ENCODE results near the gene RTL1. TPM values are rescaled to one million over a fixed set of nuclear protein-coding genes. Genes with fewer than 3 reads are reported as not detected.

RTL1 gene
- total RNA-seq, 1 donor from 2014 or later = not detected

- peak in 1 of 2 donors; percentile 53 for DNase-seq (ENCODE audit: low read depth in 2 of 2)
Observed at GRCh38 chr14:100898935-100899883, 4.3 kb downstream of the RTL1 start.

DNA sequence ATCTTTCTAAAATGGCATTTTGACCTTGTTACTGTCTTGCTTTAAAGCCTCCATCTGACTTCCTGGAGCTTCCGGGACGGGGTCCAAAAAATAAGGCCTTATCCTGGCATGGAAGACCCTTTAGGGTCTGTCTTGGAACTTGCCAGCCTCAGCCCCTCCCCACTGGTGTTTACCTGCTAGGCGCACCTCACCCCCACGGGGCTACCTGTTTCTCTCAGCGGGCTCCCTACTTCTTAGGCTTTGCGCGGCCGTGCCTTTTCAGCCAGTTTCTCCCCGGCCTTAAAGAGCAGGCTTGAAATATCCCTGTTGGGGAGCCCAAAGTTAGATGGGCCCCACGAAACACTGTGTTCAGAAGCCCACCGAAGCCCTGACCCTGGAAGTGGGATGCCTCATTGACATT is 5.1 kb downstream of the RTL1 start:
- DNase-seq (ENCODE audit: low read depth in 2 of 2) = no peak

DNA sequence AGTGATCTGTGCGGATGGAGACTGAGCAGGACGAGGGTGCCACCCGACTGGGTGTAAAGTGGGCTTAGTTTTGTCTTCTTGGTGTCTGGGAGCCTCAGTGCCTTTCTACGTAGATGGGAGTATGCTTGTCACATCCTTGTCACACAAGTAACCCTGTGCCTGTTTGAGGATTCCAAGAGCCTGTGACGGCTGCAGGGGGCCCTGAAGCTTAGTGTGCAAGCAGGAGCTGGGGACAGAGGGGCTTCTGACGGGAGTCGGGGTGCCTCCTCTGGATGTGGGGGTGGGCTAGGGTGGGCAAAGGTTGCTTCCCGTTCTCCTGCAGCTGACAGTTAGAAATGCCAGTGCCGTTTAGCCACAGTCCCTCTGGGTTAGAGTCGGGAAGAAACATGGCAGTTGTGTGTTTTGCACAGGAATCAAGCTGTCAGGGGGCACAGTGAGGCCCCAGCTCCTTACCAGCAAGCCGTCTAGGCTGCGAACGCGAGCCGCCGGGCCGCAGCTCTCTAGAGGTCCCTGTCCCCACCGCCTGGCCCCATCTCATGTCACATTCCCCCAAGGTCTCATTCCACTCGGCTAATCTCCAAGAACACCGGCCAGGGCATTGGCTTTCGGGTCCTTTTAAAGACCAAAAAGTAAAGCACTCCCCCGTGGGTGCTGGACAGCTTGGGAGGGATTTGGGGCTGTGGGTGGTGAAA is 7.0 kb downstream of the RTL1 start:
- DNase-seq (ENCODE audit: low read depth in 2 of 2) = no peak

- DNase-seq (ENCODE audit: low read depth in 2 of 2) = no peak
Observed at GRCh38 chr14:100895411-100895810, 8.1 kb downstream of the RTL1 start.

DNA sequence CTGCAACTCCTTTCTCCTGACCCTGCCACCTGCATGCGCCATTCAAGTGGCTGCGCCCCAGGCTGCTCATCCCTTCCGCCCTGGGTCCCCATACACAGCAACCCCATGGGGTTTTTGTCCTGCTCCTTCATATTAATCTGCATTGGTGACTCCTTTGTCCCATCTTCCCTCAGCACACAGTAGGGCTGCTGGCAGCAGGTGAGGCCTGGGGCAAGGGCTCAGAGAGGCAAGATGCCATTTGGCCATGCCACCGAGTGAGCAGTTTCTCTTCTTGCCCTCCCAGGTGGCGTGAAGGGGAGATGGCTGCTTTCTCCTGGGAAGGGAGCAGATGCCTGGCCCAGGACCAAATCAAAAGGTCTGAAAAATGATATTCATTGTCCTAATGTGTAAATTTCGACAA is 9.1 kb downstream of the RTL1 start:
- DNase-seq (ENCODE audit: low read depth in 2 of 2) = no peak

GRCh38 chr14:100893760-100894159 is 9.8 kb downstream of the RTL1 start:
- no peak for DNase-seq (ENCODE audit: low read depth in 2 of 2)

GRCh38 chr14:100893228-100893601 is 10.3 kb downstream of the RTL1 start:
- no peak for DNase-seq (ENCODE audit: low read depth in 2 of 2)

GRCh38 chr14:100892496-100893227 is 10.9 kb downstream of the RTL1 start:
- DNase-seq (ENCODE audit: low read depth in 2 of 2) = no peak

DNA sequence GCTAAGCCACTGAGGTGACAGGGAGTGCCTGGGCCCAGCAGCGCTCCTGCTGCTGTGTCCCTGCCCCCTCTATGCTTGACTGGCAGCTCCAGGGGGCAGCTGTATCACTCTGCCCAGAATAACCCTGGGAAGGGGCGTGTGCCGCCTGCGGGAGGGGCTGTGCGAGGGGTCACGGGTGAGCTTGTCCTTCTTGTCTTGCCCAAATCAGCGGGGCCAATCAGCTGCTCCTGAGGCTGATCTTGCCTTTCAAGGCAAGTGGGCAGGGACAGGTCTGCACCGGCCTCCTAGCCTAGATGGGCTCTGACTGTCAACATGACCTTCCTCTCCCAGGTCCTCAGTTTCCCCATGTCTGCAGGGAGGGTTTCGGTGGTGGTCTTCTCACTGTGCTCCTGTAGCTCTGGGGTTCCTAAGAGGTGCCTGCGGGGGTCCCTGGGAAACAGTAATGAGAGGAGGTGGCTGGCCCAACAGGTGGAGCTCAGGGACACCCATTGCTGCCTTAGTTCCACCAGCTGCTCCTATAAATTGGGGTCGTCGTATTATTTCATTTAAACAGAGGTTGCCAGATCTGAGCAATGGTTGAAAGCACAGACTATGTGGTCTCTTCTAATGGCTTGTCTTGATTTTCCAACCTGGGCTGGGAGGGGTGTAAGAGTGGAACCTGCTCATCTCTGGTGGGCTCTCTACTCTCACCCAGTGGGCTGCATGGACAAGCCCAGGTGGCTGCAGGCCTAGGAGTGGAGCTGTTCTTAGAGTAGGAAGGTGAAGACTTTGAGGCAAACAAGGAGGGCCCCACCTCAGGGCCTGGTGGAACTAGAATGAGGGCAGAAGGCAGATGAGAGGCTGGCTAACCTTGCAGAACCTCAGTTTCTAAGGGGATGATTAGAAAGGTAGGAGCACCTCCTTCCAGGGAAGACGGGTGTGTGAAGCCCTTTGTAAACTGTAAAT is 11.7 kb downstream of the RTL1 start:
- no peak for DNase-seq (ENCODE audit: low read depth in 2 of 2)

DNA sequence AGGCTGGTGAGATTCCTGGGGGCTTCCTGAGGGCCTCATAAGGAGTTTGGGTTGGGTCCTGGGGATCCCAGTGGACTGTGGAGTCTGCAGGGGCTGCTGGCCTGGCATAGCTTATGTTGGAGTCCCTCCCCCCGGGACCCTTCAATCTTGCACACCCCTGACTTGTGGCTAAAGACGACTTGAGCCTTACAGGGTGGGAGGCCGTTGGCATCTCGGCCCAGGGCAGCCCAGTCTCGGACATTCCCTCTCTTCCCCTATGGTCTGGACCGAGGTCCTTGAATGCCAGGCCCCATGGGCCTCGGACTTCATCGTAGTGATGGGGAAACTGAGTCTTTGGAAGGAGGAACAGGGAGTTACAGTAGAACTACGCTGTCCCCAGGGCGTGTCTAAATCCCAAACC is 12.5 kb downstream of the RTL1 start:
- DNase-seq (ENCODE audit: low read depth in 2 of 2) = no peak

DNA sequence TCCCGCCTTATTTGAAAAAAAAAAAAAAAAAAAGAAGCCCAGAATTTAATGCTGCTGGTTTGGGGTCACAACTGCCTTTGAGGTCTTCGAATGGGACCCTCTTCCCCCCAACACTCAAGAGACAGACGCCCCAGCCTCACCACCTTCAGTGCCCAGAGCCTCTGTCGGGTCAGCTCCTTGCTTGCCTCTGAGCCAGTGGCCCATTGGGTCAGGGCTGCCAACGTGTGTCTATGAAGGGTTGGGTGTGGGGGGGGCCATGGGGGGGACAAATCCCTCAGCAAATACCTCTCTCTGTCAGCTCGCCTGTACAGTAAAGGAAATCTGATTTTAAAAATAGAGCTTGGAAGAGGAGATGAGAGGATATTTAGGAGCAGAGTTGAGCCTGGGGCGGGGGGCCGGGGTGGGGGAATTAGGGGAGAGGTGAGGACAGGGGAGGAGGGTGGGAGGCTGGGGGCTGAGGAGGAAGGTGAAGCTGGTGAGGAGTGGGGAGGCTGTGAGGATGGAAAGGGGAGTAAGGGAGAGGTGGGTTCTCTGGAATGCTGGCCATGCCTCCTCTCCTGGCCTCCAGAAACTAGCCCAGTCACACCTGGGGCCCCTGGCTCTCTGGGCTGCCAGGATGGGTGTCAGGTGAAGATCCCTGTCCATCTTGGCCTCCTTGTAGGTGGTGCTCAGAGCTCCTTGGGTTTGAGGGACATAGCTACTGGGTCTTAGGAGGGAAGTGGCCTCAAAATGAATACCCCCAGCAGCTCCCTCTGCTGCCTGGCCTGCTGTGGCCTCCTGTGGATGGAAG is 13.3 kb downstream of the RTL1 start:
- no peak for DNase-seq (ENCODE audit: low read depth in 2 of 2)

DNA sequence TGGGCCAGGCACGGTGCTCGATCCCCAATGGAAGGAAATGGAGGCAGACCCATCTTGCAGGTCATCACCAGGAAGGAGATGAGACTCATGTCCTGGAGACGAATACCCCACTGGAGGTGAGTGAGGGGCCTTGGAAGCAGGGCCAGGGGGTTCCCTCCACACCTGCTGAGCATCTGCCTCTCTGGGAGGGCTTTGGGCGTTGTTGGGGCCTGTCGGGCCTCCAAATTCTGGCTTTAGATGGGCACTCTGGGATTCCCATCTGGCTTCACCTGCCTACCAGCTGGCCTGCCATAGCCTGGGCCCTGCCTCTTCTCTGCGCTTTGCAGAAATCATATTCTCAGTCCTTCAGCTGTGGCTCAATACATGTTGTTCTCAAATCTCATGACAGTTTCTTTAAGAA is 13.9 kb downstream of the RTL1 start:
- DNase-seq (ENCODE audit: low read depth in 2 of 2) = no peak

DNA sequence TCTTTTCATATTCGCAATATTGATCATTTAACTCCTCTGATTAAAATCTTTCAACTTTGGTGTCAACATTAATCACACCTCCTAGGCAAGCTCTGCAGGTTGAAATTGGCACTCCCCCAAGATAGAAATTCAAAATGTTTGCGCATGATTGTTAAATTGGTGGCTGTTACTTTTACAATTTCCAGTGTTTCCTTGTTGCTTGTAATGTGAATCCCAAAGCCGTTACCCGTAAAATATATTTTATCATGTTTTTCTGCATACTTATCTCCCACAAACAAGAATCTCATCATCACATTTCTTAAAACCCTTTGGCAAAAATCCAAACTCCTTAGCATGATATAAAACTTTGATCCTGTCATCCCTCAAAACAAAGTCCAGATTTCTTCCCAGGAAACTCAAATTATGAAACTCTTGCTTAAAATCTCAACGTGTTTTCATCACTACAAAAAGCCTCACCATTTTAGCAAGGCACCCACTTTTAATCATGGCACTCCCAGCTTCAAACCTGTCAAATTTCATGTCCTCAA is 14.7 kb downstream of the RTL1 start:
- no peak for DNase-seq (ENCODE audit: low read depth in 2 of 2)

DNA sequence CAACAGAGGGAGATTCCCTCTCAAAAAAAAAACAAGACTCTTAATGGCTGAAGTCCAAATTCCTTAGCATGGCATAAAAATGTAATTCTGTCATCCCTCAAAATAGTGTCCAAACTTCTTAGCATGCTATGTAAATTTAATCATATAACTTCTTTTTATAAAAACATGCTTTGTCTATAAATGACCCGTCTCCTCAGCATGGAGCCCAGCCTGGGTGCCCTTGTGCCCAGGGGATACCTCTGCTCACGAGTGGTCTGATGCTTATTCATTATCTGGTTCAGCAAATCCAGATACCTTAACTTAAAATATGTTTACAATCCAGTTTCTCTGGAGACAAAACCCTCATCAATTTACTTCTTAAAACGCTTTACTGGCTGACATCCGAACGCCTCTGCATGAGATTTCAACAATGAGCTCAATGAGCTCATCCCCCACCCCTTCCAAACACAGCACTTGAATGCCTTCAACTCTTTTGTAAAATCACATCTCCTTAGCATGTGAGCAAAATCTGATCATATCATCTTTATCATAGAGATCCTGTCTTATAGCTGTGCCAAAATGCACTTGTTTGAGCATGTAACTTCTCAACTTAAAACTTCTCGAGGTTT is 15.7 kb downstream of the RTL1 start:
- no peak for DNase-seq (ENCODE audit: low read depth in 2 of 2)

GRCh38 chr14:100885617-100886016 is 17.9 kb downstream of the RTL1 start:
- no peak for DNase-seq (ENCODE audit: low read depth in 2 of 2)

GRCh38 chr14:100885196-100885595 is 18.3 kb downstream of the RTL1 start:
- no peak for DNase-seq (ENCODE audit: low read depth in 2 of 2)

DNA sequence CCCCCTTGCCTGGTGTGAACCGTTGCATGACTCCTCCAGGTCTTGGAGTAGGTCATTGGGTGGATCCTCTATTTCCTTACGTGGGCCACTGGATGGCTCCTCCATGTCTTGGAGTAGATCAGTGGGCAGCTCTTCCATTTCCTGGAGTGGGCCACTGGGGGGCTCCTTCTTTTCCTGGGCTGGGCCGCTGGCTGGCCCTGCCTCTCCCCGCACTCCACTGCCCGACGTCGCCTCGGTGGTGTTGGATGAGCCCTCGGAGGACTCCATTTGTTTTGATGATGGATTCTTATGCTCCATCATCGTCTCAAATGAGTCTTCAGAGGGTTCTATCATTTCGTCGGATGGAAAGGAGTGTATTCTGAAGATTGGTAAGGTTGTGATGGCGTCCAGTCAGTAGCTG is 19.1 kb downstream of the RTL1 start:
- DNase-seq (ENCODE audit: low read depth in 2 of 2) = no peak

GRCh38 chr14:100883789-100884101 is 19.8 kb downstream of the RTL1 start:
- DNase-seq (ENCODE audit: low read depth in 2 of 2) = no peak

- DNase-seq (ENCODE audit: low read depth in 2 of 2) = no peak
Observed at GRCh38 chr14:100882991-100883788, 20.3 kb downstream of the RTL1 start.
